HepG2 (cell line): ENCODE measurements around the gene DHRS11. TPM values are rescaled to one million over a fixed set of nuclear protein-coding genes. Genes with fewer than 3 reads are reported as not detected.

Experiments used
- CAMTA2 ChIP-seq: sonication (generic); formaldehyde crosslinking; IDR thresholded peaks from 2 replicates; pipeline ENCODE4 v1.4.0; 2020; ENCODE audit warnings: mild to moderate bottlenecking, missing genetic modification reagents, borderline replicate concordance
- DNMT1 ChIP-seq: sonication (generic); formaldehyde crosslinking; IDR thresholded peaks from 2 replicates; pipeline ENCODE4 v1.5.1; 2020; ENCODE audit warnings: mild to moderate bottlenecking, missing genetic modification reagents
- FUBP1 ChIP-seq: sonication (generic); formaldehyde crosslinking; IDR thresholded peaks from 2 replicates; pipeline ENCODE4 v1.5.1; 2020; ENCODE audit warnings: missing genetic modification reagents, mild to moderate bottlenecking, borderline replicate concordance
- GLMP ChIP-seq: sonication (generic); formaldehyde crosslinking; IDR thresholded peaks from 2 replicates; pipeline ENCODE4 v1.9.0; 2021; ENCODE audit warnings: missing genetic modification reagents, mild to moderate bottlenecking, borderline replicate concordance
- HNRNPH1 ChIP-seq: fragments of 200-400 bp; formaldehyde crosslinking; optimal IDR thresholded peaks from 2 replicates; pipeline ENCODE3; 2017; ENCODE audit warnings: mild to moderate bottlenecking, low read depth, low read length
- MIER3 ChIP-seq: IDR thresholded peaks from 2 replicates; pipeline ENCODE4 v1.6.1; 2016; ENCODE audit warnings: missing compliant biosample characterization, borderline replicate concordance
- MXD4 ChIP-seq: IDR thresholded peaks from 2 replicates; pipeline ENCODE4 v1.6.1; 2016; ENCODE audit warnings: mild to moderate bottlenecking, missing biosample characterization, missing genetic modification reagents
- MXI1 ChIP-seq: IDR thresholded peaks from 3 replicates; pipeline ENCODE4 v1.6.1; 2012; ENCODE audit warnings: low read depth, low read length, inconsistent platforms, borderline replicate concordance
- NBN ChIP-seq: fragments of 450-650 bp; conservative IDR thresholded peaks from 2 replicates; pipeline ENCODE4 v1.6.1; 2017
- PHF8 ChIP-seq: sonication (generic); formaldehyde crosslinking; IDR thresholded peaks from 2 replicates; pipeline ENCODE4 v1.5.0; 2020; ENCODE audit warnings: missing genetic modification reagents
- PRDM15 ChIP-seq: sonication (generic); formaldehyde crosslinking; IDR thresholded peaks from 2 replicates; pipeline ENCODE4 v1.4.0; 2020; ENCODE audit warnings: missing genetic modification reagents
- REXO4 ChIP-seq: sonication (generic); formaldehyde crosslinking; IDR thresholded peaks from 2 replicates; pipeline ENCODE4 v1.8.0; 2022; ENCODE audit warnings: missing genetic modification reagents, mild to moderate bottlenecking, borderline replicate concordance
- SCMH1 ChIP-seq: sonication (generic); formaldehyde crosslinking; IDR thresholded peaks from 2 replicates; pipeline ENCODE4 v1.9.0; 2021; ENCODE audit warnings: missing genetic modification reagents, mild to moderate bottlenecking, borderline replicate concordance
- SMARCE1 ChIP-seq: fragments of 450-650 bp; IDR thresholded peaks from 2 replicates; pipeline ENCODE4 v1.6.1; 2017; ENCODE audit warnings: borderline replicate concordance
- SRY ChIP-seq: sonication (generic); formaldehyde crosslinking; IDR thresholded peaks from 2 replicates; pipeline ENCODE4 v1.8.0; 2022; ENCODE audit warnings: mild to moderate bottlenecking, missing genetic modification reagents
- ZNF205 ChIP-seq: IDR thresholded peaks from 2 replicates; pipeline ENCODE4 v1.6.1; 2018; ENCODE audit warnings: missing biosample characterization, missing genetic modification reagents
- ZNF24 ChIP-seq: fragments of 450-650 bp; IDR thresholded peaks from 2 replicates; pipeline ENCODE4 v1.6.1; 2017; ENCODE audit warnings: antibody characterized with exemption, mild to moderate bottlenecking
- ZNF556 ChIP-seq: sonication (generic); formaldehyde crosslinking; IDR thresholded peaks from 2 replicates; pipeline ENCODE4 v1.4.0; 2020; ENCODE audit warnings: mild to moderate bottlenecking, missing genetic modification reagents, borderline replicate concordance
- ZNF580 ChIP-seq: IDR thresholded peaks from 2 replicates; pipeline ENCODE4 v1.6.1; 2016; ENCODE audit warnings: low read depth, borderline replicate concordance
- ZNF605 ChIP-seq: sonication (generic); formaldehyde crosslinking; IDR thresholded peaks from 2 replicates; pipeline ENCODE4 v1.8.0; 2022; ENCODE audit warnings: mild to moderate bottlenecking, missing genetic modification reagents
- ZNF674 ChIP-seq: sonication (generic); formaldehyde crosslinking; IDR thresholded peaks from 2 replicates; pipeline ENCODE4 v1.5.0; 2020; ENCODE audit warnings: low read depth, mild to moderate bottlenecking, missing genetic modification reagents
- ZSCAN25 ChIP-seq: sonication (generic); formaldehyde crosslinking; IDR thresholded peaks from 2 replicates; pipeline ENCODE4 v1.8.0; 2022; ENCODE audit warnings: mild to moderate bottlenecking, missing genetic modification reagents
- polyA plus RNA-seq, 8 experiments: library from polyadenylated mRNA; depleted of rRNA in 3 of 8; stranded (reverse) in 7 of 8; unstranded in 1 of 8; fragments of >200 nt; fragmentation: Illumina TruSeq in 4 of 8; extraction: Trizol in 4 of 8; gene quantifications; 2 replicates each; pipeline versions ENCODE4 v1.2.1 to v1.2.3, GENCODE V29; 2011 to 2016; ENCODE audit warnings: low read depth in 4 of 8, missing spikeins in 1 of 8, mixed read lengths in 1 of 8; ENCODE audit not compliant: insufficient read depth in 1 of 8
- total RNA-seq, 5 experiments: library from RNA; depleted of rRNA; stranded (reverse); fragments of >200 nt; fragmentation: Illumina TruSeq; extraction: Trizol; gene quantifications; 2 replicates each; pipeline ENCODE4 v1.2.3, GENCODE V29; 2016; ENCODE audit warnings: low read depth in 1 of 5

The DHRS11 gene
- total and polyA plus RNA-seq, 2 of the 13 experiments (the other 11 are each of a cell fraction or from before 2014, with no cell fraction given), result 28.4 to 41.9 TPM

- TF ChIP-seq GLMP (no peak), ZNF205 (CRISPR knock-in tag) (peak; percentile 75), CAMTA2 (CRISPR knock-in tag) (no peak), REXO4 (CRISPR knock-in tag) (no peak), MXI1 (peak; percentile 82; the same call in 1 of the 3 replicates), ZSCAN25 (CRISPR knock-in tag) (peak; percentile 66; the same call in 1 of the 2 replicates), SCMH1 (CRISPR knock-in tag) (no peak), PRDM15 (CRISPR knock-in tag) (no peak), DNMT1 (CRISPR knock-in tag) (no peak), ZNF24 (no peak), SRY (no peak; the same call in 1 of the 2 replicates), ZNF605 (CRISPR knock-in tag) (no peak), FUBP1 (no peak), SMARCE1 (no peak), PHF8 (CRISPR knock-in tag) (peak; percentile 70), ZNF674 (CRISPR knock-in tag) (no peak), NBN (no peak), ZNF556 (CRISPR knock-in tag) (0 out of 2 replicates have a peak, but pooled peaks have one; percentile 2), MXD4 (CRISPR knock-in tag) (peak; percentile 41), MIER3 (CRISPR knock-in tag) (peak; percentile 69; the same call in 1 of the 2 replicates), HNRNPH1 (no peak), ZNF580 (peak; percentile 80)
Measured at GRCh38 chr17:36545465-36546417, 45.9 kb upstream of the DHRS11 start (continued).
